Prostate gland (tissue), 2 donors: Measurements from ENCODE around the gene GRAMD1B.

Experiments used
- POLR2AphosphoS5 ChIP-seq: sonication (generic); formaldehyde crosslinking; IDR thresholded peaks from one replicate; pipeline ENCODE4 v1.6.1; 2017; ENCODE audit warnings: antibody characterized with exemption
- TF ChIP-seq, protein P1 (sequence below), 4 experiments: fragments of 200-600 bp in 2 of 4; fragments of 450-650 bp in 2 of 4; sonication (generic) in 2 of 4; IDR thresholded peaks; 1 replicate in 3 of 4; 2 replicates in 1 of 4; pipeline ENCODE4 v1.5.1; 2016 to 2019; ENCODE audit warnings: antibody characterized with exemption in 4 of 4, mild to moderate bottlenecking in 2 of 4, moderate library complexity in 2 of 4

DNA sequence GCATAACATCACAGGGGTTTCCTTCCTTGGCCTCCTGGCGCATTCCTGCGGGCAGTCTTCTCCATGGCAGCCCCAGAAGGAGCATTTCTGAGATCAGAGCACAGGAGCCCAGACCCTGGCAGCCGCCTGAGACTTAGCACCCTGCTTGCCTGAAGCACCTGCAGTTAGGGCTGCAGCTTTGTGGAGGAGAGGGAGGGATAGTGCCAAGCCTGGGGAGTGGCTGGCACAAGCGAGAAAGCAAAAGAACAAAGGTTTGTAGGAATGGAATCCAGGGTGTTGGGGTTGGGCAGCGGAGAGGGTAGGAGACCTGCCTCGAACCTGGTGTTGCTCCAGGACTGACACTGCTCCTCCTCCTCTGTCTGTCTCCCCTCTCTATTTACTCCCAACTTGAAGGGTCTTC lies 157.5 kb downstream of the GRAMD1B start:
- TF ChIP-seq, protein P1, sequence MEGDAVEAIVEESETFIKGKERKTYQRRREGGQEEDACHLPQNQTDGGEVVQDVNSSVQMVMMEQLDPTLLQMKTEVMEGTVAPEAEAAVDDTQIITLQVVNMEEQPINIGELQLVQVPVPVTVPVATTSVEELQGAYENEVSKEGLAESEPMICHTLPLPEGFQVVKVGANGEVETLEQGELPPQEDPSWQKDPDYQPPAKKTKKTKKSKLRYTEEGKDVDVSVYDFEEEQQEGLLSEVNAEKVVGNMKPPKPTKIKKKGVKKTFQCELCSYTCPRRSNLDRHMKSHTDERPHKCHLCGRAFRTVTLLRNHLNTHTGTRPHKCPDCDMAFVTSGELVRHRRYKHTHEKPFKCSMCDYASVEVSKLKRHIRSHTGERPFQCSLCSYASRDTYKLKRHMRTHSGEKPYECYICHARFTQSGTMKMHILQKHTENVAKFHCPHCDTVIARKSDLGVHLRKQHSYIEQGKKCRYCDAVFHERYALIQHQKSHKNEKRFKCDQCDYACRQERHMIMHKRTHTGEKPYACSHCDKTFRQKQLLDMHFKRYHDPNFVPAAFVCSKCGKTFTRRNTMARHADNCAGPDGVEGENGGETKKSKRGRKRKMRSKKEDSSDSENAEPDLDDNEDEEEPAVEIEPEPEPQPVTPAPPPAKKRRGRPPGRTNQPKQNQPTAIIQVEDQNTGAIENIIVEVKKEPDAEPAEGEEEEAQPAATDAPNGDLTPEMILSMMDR (IDR thresholded peaks at IDR 0.05): no peak
- no peak for TF ChIP-seq POLR2AphosphoS5
